PC-3 (cell line): Measurements from ENCODE around the gene ERBB4.

Experiments used
- EZH2phosphoT487 ChIP-seq: fragments of 300-600 bp; sonication (generic); IDR thresholded peaks from 2 replicates; pipeline ENCODE4 v1.6.1; 2018; ENCODE audit warnings: mild to moderate bottlenecking, antibody characterized with exemption, low read length, borderline replicate concordance
- TF ChIP-seq, protein P1 (sequence below): fragments of 300-600 bp; sonication (generic); conservative IDR thresholded peaks from 2 replicates; pipeline ENCODE4 v1.5.1; 2017; ENCODE audit warnings: antibody characterized with exemption, low read depth, mild to moderate bottlenecking, low read length

- TF ChIP-seq, protein P1, sequence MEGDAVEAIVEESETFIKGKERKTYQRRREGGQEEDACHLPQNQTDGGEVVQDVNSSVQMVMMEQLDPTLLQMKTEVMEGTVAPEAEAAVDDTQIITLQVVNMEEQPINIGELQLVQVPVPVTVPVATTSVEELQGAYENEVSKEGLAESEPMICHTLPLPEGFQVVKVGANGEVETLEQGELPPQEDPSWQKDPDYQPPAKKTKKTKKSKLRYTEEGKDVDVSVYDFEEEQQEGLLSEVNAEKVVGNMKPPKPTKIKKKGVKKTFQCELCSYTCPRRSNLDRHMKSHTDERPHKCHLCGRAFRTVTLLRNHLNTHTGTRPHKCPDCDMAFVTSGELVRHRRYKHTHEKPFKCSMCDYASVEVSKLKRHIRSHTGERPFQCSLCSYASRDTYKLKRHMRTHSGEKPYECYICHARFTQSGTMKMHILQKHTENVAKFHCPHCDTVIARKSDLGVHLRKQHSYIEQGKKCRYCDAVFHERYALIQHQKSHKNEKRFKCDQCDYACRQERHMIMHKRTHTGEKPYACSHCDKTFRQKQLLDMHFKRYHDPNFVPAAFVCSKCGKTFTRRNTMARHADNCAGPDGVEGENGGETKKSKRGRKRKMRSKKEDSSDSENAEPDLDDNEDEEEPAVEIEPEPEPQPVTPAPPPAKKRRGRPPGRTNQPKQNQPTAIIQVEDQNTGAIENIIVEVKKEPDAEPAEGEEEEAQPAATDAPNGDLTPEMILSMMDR = no peak
- no peak for TF ChIP-seq EZH2phosphoT487
Measured at GRCh38 chr2:211351987-211352386, 1186.6 kb downstream of the ERBB4 start.
